Measurements from ENCODE around the gene PRR13. TPM values are rescaled to one million over a fixed set of nuclear protein-coding genes. Genes with fewer than 3 reads are reported as not detected.

The PRR13 gene
- polyA plus RNA-seq, 4 donors, result 507 to 1,038 (median 704) TPM

DNA sequence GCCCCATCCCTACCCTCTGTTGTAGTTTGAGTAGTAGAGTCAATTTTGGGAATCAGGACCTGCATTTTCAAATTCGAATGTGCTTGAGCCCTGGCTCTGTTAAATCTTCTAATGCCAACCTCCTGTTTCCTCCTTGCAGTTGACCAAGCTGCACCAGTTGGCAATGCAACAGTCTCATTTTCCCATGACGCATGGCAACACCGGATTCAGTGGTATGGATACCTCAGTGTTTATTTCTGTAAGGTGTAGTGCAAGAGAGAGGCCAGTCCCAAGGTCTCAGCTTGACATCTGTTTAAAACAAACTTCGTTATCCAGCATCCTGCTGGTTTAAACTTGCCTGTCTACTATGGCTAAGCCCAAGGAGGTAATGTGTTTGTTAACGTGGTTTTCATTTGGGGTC, 25.5 kb downstream of the PRR13 start:
- H3K4me1 ChIP-seq (ENCODE audit: control insufficient read depth in 3 of 3, insufficient read depth in 2 of 3, low read depth in 1 of 3, low read length in 2 of 3), result no peaks in the 10 kb centered on the region

DNA sequence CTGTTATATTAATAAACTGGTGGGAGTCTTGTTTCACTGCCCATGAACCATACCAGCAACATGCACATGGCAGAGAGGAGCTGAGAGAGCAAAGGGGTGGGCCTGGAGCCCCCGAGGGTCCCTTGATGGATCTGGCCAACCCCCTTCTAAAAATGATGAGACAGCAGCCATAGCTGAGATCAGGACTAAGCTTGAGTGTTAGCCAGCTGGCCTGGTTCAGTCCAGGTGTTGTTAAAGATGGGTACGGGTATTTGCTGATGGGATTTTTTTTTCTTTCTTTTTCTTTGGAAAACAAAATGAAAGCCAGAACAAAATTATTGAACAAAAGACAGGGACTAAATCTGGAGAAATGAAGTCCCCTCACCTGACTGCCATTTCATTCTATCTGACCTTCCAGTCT, 26.3 kb downstream of the PRR13 start:
- 84 to 88% (median 85%) methylated on average over 2 of the region's 2 CpGs for WGBS, 3 donors
- Histone ChIP-seq H3K9me3 (ENCODE audit: control insufficient read depth in 2 of 2, insufficient read depth in 1 of 2, low read depth in 1 of 2, low read length in 1 of 2) (no peaks in the 10 kb centered on the region), H3K4me3 (ENCODE audit: low read depth in 1 of 3, low read length in 3 of 3) (no peak overlapping the region), H3K4me1 (ENCODE audit: control insufficient read depth in 3 of 3, insufficient read depth in 2 of 3, low read depth in 1 of 3, low read length in 2 of 3) (no peaks in the 10 kb centered on the region), H3K27ac (ENCODE audit: low read depth in 1 of 3, low read length in 2 of 3) (no peak overlapping the region), H3K36me3 (ENCODE audit: control insufficient read depth in 3 of 3, insufficient read depth in 2 of 3, low read depth in 1 of 3, low read length in 3 of 3) (peaks cover 57 to 70% (median 60%) of the 10 kb centered on the region in 3 donors), H3K27me3 (ENCODE audit: control insufficient read depth in 3 of 3, insufficient read depth in 3 of 3, low read length in 3 of 3) (no peaks in the 10 kb centered on the region)
- no peak for DNase-seq
- no peak for FAIRE-seq

More for the DNA sequence above, 25.5 kb downstream of the PRR13 start:
- 73 to 79% (median 74%) methylated on average over 5 of the region's 5 CpGs for WGBS, 3 donors
- no peaks in the 10 kb centered on the region for H3K27me3 ChIP-seq (ENCODE audit: control insufficient read depth in 3 of 3, insufficient read depth in 3 of 3, low read length in 3 of 3)
- no peak overlapping the region for H3K4me3 ChIP-seq (ENCODE audit: low read depth in 1 of 3, low read length in 3 of 3)
- no peak for DNase-seq
- no peak for FAIRE-seq
- no peaks in the 10 kb centered on the region for H3K9me3 ChIP-seq (ENCODE audit: control insufficient read depth in 2 of 2, insufficient read depth in 1 of 2, low read depth in 1 of 2, low read length in 1 of 2)
- no peak overlapping the region for H3K27ac ChIP-seq (ENCODE audit: low read depth in 1 of 3, low read length in 2 of 3)
- peaks cover 56 to 75% (median 66%) of the 10 kb centered on the region in 3 donors for H3K36me3 ChIP-seq (ENCODE audit: control insufficient read depth in 3 of 3, insufficient read depth in 2 of 3, low read depth in 1 of 3, low read length in 3 of 3)

DNA sequence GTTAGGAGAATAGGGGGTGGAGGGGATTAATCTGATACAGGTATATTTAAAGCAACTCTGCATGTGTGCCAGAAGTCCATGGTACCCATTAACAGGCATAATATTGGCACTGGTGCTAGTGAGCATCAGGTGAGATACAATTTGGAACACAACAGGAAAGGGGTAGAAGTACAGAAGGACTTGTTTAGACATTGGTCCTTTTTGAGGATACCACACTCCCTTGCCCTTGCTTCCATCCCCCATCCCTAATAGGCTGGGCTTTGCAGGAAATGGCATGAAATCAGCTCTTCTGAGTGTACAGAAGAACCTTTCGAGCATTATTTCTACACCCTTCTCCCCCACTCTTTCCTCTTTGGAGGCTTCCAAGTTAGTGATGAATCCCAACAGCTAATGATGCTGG, 26.7 kb downstream of the PRR13 start:
- Histone ChIP-seq H3K27me3 (ENCODE audit: control insufficient read depth in 3 of 3, insufficient read depth in 3 of 3, low read length in 3 of 3) (no peaks in the 10 kb centered on the region), H3K4me3 (ENCODE audit: low read depth in 1 of 3, low read length in 3 of 3) (no peak overlapping the region), H3K36me3 (ENCODE audit: control insufficient read depth in 3 of 3, insufficient read depth in 2 of 3, low read depth in 1 of 3, low read length in 3 of 3) (peaks cover 58 to 66% (median 61%) of the 10 kb centered on the region in 3 donors), H3K9me3 (ENCODE audit: control insufficient read depth in 2 of 2, insufficient read depth in 1 of 2, low read depth in 1 of 2, low read length in 1 of 2) (no peaks in the 10 kb centered on the region), H3K4me1 (ENCODE audit: control insufficient read depth in 3 of 3, insufficient read depth in 2 of 3, low read depth in 1 of 3, low read length in 2 of 3) (no peaks in the 10 kb centered on the region), H3K27ac (ENCODE audit: low read depth in 1 of 3, low read length in 2 of 3) (no peak overlapping the region)
- no peak for DNase-seq
- no peak for FAIRE-seq
- 88 to 90% (median 88%) methylated on average over 1 of the region's 1 CpG for WGBS, 3 donors

DNA sequence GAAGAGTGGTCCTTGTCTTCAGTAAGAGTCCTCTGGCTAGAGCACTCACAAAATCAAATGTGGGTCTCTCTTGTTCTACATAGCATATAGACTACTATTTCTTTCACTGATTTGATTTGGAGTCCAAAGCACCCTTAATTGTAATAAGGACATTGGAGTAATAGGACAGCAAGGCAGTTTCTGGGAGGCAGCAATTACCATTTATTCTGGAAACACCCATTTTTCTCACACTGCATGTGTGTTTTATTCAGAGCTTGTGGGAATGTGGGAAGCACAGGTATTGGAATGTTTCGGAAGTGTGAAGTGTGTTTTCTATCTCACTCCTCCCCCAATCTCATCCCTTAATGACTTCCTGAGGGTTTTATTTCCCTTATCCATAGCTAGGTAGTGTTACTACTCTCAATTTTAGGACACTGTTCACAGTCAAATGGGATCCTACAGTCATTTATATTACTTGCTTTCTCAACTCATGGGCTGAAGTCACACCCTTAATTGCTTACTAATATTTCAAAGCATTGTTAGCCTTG, 30.6 kb downstream of the PRR13 start:
- WGBS, 3 donors, result 83 to 96% (median 94%) methylated on average over 1 of the region's 1 CpG
- Histone ChIP-seq H3K4me1 (ENCODE audit: control insufficient read depth in 3 of 3, insufficient read depth in 2 of 3, low read depth in 1 of 3, low read length in 2 of 3) (peaks cover 0 to 4% (median 0%) of the 10 kb centered on the region in 3 donors), H3K27me3 (ENCODE audit: control insufficient read depth in 3 of 3, insufficient read depth in 3 of 3, low read length in 3 of 3) (no peaks in the 10 kb centered on the region), H3K27ac (ENCODE audit: low read depth in 1 of 3, low read length in 2 of 3) (no peak overlapping the region), H3K9me3 (ENCODE audit: control insufficient read depth in 2 of 2, insufficient read depth in 1 of 2, low read depth in 1 of 2, low read length in 1 of 2) (no peaks in the 10 kb centered on the region), H3K36me3 (ENCODE audit: control insufficient read depth in 3 of 3, insufficient read depth in 2 of 3, low read depth in 1 of 3, low read length in 3 of 3) (peaks cover 40 to 52% (median 50%) of the 10 kb centered on the region in 3 donors), H3K4me3 (ENCODE audit: low read depth in 1 of 3, low read length in 3 of 3) (no peak overlapping the region)
- no peak for FAIRE-seq
- no peak for DNase-seq

DNA sequence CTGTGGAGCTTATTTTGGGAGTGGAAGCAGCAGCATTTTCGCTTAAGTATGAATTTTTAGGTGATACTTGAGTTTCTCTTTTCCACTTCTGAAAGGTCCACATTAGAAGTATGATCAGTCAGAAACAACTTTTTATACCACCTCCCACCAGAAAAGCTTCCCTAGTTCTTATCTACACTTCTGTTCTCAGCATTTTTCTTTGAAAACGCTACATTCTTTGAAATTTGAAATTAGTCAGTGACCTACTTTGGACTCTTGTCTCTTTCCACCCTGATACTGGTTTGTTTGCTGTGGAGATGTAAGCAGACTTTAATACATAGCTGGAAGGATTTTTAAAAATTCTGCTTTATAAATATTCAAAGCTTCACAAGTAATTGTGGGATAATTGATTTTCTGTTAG, 32.5 kb downstream of the PRR13 start:
- no peak overlapping the region for H3K4me3 ChIP-seq (ENCODE audit: low read depth in 1 of 3, low read length in 3 of 3)
- no peaks in the 10 kb centered on the region for H3K9me3 ChIP-seq (ENCODE audit: control insufficient read depth in 2 of 2, insufficient read depth in 1 of 2, low read depth in 1 of 2, low read length in 1 of 2)
- no peaks in the 10 kb centered on the region for H3K27me3 ChIP-seq (ENCODE audit: control insufficient read depth in 3 of 3, insufficient read depth in 3 of 3, low read length in 3 of 3)
- DNase-seq (no peak), FAIRE-seq (no peak)
- peaks cover 0 to 4% (median 0%) of the 10 kb centered on the region in 3 donors for H3K4me1 ChIP-seq (ENCODE audit: control insufficient read depth in 3 of 3, insufficient read depth in 2 of 3, low read depth in 1 of 3, low read length in 2 of 3)
- 64 to 70% (median 68%) methylated on average over 2 of the region's 2 CpGs for WGBS, 3 donors
- no peak overlapping the region for H3K27ac ChIP-seq (ENCODE audit: low read depth in 1 of 3, low read length in 2 of 3)
- peaks cover 32 to 50% (median 44%) of the 10 kb centered on the region in 3 donors for H3K36me3 ChIP-seq (ENCODE audit: control insufficient read depth in 3 of 3, insufficient read depth in 2 of 3, low read depth in 1 of 3, low read length in 3 of 3)

DNA sequence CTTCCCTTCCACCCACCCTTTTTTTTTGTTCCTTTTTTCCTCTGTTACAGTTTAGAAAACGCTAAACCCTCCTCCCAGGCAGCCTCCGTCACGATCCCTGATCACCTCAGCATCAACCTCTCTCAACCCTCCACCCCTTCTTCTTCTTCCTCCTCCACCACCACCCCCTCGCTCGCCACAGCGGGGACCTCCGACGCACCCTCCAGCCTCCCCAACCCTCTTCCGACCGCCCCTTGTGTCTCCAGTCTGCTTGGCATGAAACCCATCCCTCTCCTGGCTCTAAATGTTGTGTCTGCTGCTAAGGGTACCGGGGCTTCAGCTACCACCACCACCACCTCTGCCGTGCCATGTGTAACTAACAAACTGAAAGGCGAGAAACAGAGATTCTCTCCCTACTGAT, 33.3 kb downstream of the PRR13 start:
- H3K9me3 ChIP-seq (ENCODE audit: control insufficient read depth in 2 of 2, insufficient read depth in 1 of 2, low read depth in 1 of 2, low read length in 1 of 2), result no peaks in the 10 kb centered on the region
- 70 to 86% (median 82%) methylated on average over 13 of the region's 13 CpGs for WGBS, 3 donors
- FAIRE-seq (no peak), DNase-seq (no peak)
- no peak overlapping the region for H3K4me3 ChIP-seq (ENCODE audit: low read depth in 1 of 3, low read length in 3 of 3)
- no peak overlapping the region for H3K27ac ChIP-seq (ENCODE audit: low read depth in 1 of 3, low read length in 2 of 3)
- H3K4me1 ChIP-seq (ENCODE audit: control insufficient read depth in 3 of 3, insufficient read depth in 2 of 3, low read depth in 1 of 3, low read length in 2 of 3), result peaks cover 0 to 4% (median 0%) of the 10 kb centered on the region in 3 donors
- H3K36me3 ChIP-seq (ENCODE audit: control insufficient read depth in 3 of 3, insufficient read depth in 2 of 3, low read depth in 1 of 3, low read length in 3 of 3), result peaks cover 26 to 45% (median 41%) of the 10 kb centered on the region in 3 donors
- no peaks in the 10 kb centered on the region for H3K27me3 ChIP-seq (ENCODE audit: control insufficient read depth in 3 of 3, insufficient read depth in 3 of 3, low read length in 3 of 3)

DNA sequence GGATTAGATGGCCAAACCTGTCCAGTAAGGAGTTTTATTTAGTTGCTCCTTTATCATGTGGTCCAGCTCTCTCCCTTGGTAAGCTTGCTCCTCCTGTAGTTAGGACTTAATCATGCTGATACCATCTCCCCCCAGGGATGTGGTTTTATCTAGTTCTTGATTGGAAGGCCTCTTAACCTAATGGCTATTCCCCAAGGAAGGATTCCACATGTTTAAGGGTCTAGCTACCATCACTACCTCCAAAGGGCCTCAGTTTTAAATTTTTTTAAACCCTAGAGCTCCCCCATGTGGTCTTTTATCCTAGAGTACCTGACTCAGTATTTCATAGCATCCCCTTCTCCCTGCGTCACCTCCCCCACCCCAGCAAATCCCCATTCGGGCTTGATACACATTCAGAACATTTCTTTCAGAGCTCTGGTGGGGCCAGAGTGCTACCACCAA, 35.3 kb downstream of the PRR13 start:
- Histone ChIP-seq H3K36me3 (ENCODE audit: control insufficient read depth in 3 of 3, insufficient read depth in 2 of 3, low read depth in 1 of 3, low read length in 3 of 3) (peaks cover 30 to 46% (median 30%) of the 10 kb centered on the region in 3 donors), H3K4me3 (ENCODE audit: low read depth in 1 of 3, low read length in 3 of 3) (no peak overlapping the region), H3K9me3 (ENCODE audit: control insufficient read depth in 2 of 2, insufficient read depth in 1 of 2, low read depth in 1 of 2, low read length in 1 of 2) (no peaks in the 10 kb centered on the region), H3K27ac (ENCODE audit: low read depth in 1 of 3, low read length in 2 of 3) (no peak overlapping the region), H3K4me1 (ENCODE audit: control insufficient read depth in 3 of 3, insufficient read depth in 2 of 3, low read depth in 1 of 3, low read length in 2 of 3) (peaks cover 0 to 4% (median 0%) of the 10 kb centered on the region in 3 donors), H3K27me3 (ENCODE audit: control insufficient read depth in 3 of 3, insufficient read depth in 3 of 3, low read length in 3 of 3) (no peaks in the 10 kb centered on the region)
- FAIRE-seq (no peak), DNase-seq (no peak)
- WGBS, 3 donors, result 64 to 75% (median 74%) methylated on average over 2 of the region's 2 CpGs

DNA sequence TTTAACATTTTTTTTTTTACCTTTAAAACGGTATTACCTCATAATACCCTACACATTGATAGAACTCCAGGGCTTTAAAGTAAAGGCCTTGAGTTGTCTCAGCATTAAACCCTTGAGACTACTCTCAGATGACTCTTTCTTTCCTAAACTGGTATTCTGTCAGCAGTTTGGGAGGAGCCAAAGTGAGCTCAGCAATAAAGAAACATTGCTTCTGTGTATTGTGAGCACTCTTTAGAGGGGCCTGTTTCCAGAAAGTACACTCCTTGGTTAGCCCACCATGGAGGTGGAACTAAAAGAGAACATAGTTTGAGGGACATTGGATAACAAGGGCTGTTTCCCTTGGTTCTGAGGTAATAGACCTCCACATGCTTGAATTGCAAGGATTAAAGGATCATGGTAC, 37.3 kb downstream of the PRR13 start:
- FAIRE-seq (no peak), DNase-seq (no peak)
- Histone ChIP-seq H3K27me3 (ENCODE audit: control insufficient read depth in 3 of 3, insufficient read depth in 3 of 3, low read length in 3 of 3) (no peaks in the 10 kb centered on the region), H3K27ac (ENCODE audit: low read depth in 1 of 3, low read length in 2 of 3) (no peak overlapping the region), H3K36me3 (ENCODE audit: control insufficient read depth in 3 of 3, insufficient read depth in 2 of 3, low read depth in 1 of 3, low read length in 3 of 3) (peaks cover 20 to 61% (median 25%) of the 10 kb centered on the region in 3 donors), H3K4me3 (ENCODE audit: low read depth in 1 of 3, low read length in 3 of 3) (no peak overlapping the region), H3K9me3 (ENCODE audit: control insufficient read depth in 2 of 2, insufficient read depth in 1 of 2, low read depth in 1 of 2, low read length in 1 of 2) (no peaks in the 10 kb centered on the region), H3K4me1 (ENCODE audit: control insufficient read depth in 3 of 3, insufficient read depth in 2 of 3, low read depth in 1 of 3, low read length in 2 of 3) (peaks cover 0 to 14% (median 4%) of the 10 kb centered on the region in 3 donors)
- whole genome bisulfite sequencing, 3 donors, result 38 to 54% (median 53%) methylated on average over 1 of the region's 1 CpG

DNA sequence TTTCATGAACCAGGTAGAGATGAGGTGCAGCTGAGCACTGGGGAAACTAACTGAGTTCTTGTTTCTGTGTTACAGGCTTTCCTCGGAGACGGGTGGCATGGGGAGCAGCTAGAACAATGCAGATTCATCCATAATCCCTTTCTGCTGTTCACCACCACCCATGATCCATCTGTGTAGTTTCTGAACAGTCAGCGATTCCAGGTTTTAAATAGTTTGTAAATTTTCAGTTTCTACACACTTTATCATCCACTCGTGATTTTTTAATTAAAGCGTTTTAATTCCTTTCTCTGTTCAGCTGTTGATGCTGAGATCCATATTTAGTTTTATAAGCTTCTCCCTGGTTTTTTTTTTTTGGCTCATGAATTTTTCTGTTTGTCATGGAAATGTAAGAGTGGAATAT, 37.8 kb downstream of the PRR13 start:
- peaks cover 0 to 15% (median 4%) of the 10 kb centered on the region in 3 donors for H3K4me1 ChIP-seq (ENCODE audit: control insufficient read depth in 3 of 3, insufficient read depth in 2 of 3, low read depth in 1 of 3, low read length in 2 of 3)

More for the DNA sequence above, 37.8 kb downstream of the PRR13 start:
- Histone ChIP-seq H3K9me3 (ENCODE audit: control insufficient read depth in 2 of 2, insufficient read depth in 1 of 2, low read depth in 1 of 2, low read length in 1 of 2) (no peaks in the 10 kb centered on the region), H3K27ac (ENCODE audit: low read depth in 1 of 3, low read length in 2 of 3) (no peak overlapping the region), H3K27me3 (ENCODE audit: control insufficient read depth in 3 of 3, insufficient read depth in 3 of 3, low read length in 3 of 3) (no peaks in the 10 kb centered on the region), H3K36me3 (ENCODE audit: control insufficient read depth in 3 of 3, insufficient read depth in 2 of 3, low read depth in 1 of 3, low read length in 3 of 3) (peaks cover 19 to 62% (median 22%) of the 10 kb centered on the region in 3 donors), H3K4me3 (ENCODE audit: low read depth in 1 of 3, low read length in 3 of 3) (no peak overlapping the region)
- 78 to 90% (median 78%) methylated on average over 5 of the region's 5 CpGs for WGBS, 3 donors
- no peak for DNase-seq
- no peak for FAIRE-seq
